GM19324 (cell line): ENCODE measurements around the gene SLC4A7.
"Not testable (repeated sequence)": the region's sequence is repeated elsewhere in the genome, so short reads cannot be mapped to it uniquely, and the experiment has no call there.

ENCODE experiments used
- ATAC-seq: cut with Tn5 transposase; IDR thresholded peaks from one replicate; pipeline ENCODE4 v1.9.1; 2021; ENCODE audit warnings: mild to moderate bottlenecking, moderate library complexity; ENCODE audit not compliant: unreplicated experiment, low FRiP score

SLC4A7 gene

GRCh38 chr3:27488821-27489220 lies 4.6 kb upstream of the SLC4A7 start:
- no peak for ATAC-seq

- no peak for ATAC-seq
These were observed 3.2 kb upstream of the SLC4A7 start for GRCh38 chr3:27487383-27487782.

- ATAC-seq: no peak
These were observed 2.2 kb upstream of the SLC4A7 start for GRCh38 chr3:27486336-27486735.

- no peak for ATAC-seq
These were observed 1.7 kb upstream of the SLC4A7 start for GRCh38 chr3:27485866-27486265.

- peak; percentile 19 for ATAC-seq
These were observed 818 bp downstream of the SLC4A7 start for GRCh38 chr3:27483117-27484014.

GRCh38 chr3:27479806-27480543 lies 4.2 kb downstream of the SLC4A7 start:
- no peak for ATAC-seq

- no peak for ATAC-seq
These were observed 12.1 kb downstream of the SLC4A7 start for GRCh38 chr3:27471923-27472550.

- ATAC-seq: no peak
These were observed 15.8 kb downstream of the SLC4A7 start for GRCh38 chr3:27468283-27468886.

- ATAC-seq: peak; percentile 84
These were observed 16.6 kb downstream of the SLC4A7 start for GRCh38 chr3:27467545-27467944.

GRCh38 chr3:27464646-27465045 lies 19.5 kb downstream of the SLC4A7 start:
- ATAC-seq: no peak

- ATAC-seq: no peak
These were observed 22.0 kb downstream of the SLC4A7 start for GRCh38 chr3:27462228-27462627.

GRCh38 chr3:27458929-27459328 lies 25.3 kb downstream of the SLC4A7 start:
- no peak for ATAC-seq

- no peak for ATAC-seq
These were observed 27.6 kb downstream of the SLC4A7 start for GRCh38 chr3:27456554-27456953.

GRCh38 chr3:27454914-27455313 lies 29.3 kb downstream of the SLC4A7 start:
- no peak for ATAC-seq

GRCh38 chr3:27454461-27454860 lies 29.7 kb downstream of the SLC4A7 start:
- no peak for ATAC-seq

- ATAC-seq: no peak
These were observed 31.7 kb downstream of the SLC4A7 start for GRCh38 chr3:27452368-27453090.

- no peak for ATAC-seq
These were observed 32.3 kb downstream of the SLC4A7 start for GRCh38 chr3:27451842-27452241.

GRCh38 chr3:27451251-27451650 lies 32.9 kb downstream of the SLC4A7 start:
- no peak for ATAC-seq

- ATAC-seq: no peak
These were observed 34.5 kb downstream of the SLC4A7 start for GRCh38 chr3:27449530-27450150.

- not testable (repeated sequence) for ATAC-seq
These were observed 41.2 kb downstream of the SLC4A7 start for GRCh38 chr3:27442995-27443394.
